ENCODE results near the gene RASD2. TPM values are rescaled to one million over a fixed set of nuclear protein-coding genes. Genes with fewer than 3 reads are reported as not detected.

The RASD2 gene
- total RNA-seq, 1 experiment from 2014 or later = 3.1 TPM

DNA sequence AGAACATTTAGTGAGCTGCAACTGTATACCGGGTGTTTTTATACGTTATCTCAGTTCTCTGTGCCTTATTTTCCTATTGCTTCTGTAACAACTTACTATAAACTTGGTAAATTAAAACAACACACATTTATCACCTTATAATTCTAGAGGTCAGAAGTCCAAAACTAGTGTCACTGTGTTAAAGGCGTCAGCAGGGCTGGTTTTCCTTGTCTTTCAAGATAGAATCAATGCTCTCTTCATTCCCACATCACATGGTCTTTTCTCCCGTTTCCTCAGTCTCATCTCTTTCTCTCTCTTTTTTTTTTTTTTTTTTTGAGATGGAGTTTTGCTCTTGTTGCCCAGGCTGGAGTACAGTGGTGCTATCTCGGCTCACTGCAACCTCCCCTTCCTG is 40.4 kb downstream of the RASD2 start:
- POLR2A ChIA-PET = no interaction called here
- no peak for ATAC-seq
- no peak for TF ChIP-seq NFATC4 (CRISPR knock-in tag; IDR thresholded peaks at IDR 0.05)
- TF ChIP-seq, protein P1, sequence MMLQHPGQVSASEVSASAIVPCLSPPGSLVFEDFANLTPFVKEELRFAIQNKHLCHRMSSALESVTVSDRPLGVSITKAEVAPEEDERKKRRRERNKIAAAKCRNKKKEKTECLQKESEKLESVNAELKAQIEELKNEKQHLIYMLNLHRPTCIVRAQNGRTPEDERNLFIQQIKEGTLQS (CRISPR knock-in tag; conservative IDR thresholded peaks at IDR 0.05) = no peak
- TF ChIP-seq GRHL2 (CRISPR knock-in tag; IDR thresholded peaks at IDR 0.05; ENCODE audit: insufficient replicate concordance, severe bottlenecking) = no peak
- TF ChIP-seq CDX4 (CRISPR knock-in tag; IDR thresholded peaks at IDR 0.05; ENCODE audit: borderline replicate concordance) = no peak
- TF ChIP-seq IRF1 (CRISPR knock-in tag; IDR thresholded peaks at IDR 0.05) = no peak
- TF ChIP-seq MYBL2 (CRISPR knock-in tag; IDR thresholded peaks at IDR 0.05) = no peak
- no peak for TF ChIP-seq NFYB (CRISPR knock-in tag; conservative IDR thresholded peaks at IDR 0.05; ENCODE audit: low read depth)
- no peak for TF ChIP-seq SOX15 (CRISPR knock-in tag; IDR thresholded peaks at IDR 0.05)
- TF ChIP-seq ZNF416 (CRISPR knock-in tag; IDR thresholded peaks at IDR 0.05) = no peak
- TF ChIP-seq, protein P2, sequence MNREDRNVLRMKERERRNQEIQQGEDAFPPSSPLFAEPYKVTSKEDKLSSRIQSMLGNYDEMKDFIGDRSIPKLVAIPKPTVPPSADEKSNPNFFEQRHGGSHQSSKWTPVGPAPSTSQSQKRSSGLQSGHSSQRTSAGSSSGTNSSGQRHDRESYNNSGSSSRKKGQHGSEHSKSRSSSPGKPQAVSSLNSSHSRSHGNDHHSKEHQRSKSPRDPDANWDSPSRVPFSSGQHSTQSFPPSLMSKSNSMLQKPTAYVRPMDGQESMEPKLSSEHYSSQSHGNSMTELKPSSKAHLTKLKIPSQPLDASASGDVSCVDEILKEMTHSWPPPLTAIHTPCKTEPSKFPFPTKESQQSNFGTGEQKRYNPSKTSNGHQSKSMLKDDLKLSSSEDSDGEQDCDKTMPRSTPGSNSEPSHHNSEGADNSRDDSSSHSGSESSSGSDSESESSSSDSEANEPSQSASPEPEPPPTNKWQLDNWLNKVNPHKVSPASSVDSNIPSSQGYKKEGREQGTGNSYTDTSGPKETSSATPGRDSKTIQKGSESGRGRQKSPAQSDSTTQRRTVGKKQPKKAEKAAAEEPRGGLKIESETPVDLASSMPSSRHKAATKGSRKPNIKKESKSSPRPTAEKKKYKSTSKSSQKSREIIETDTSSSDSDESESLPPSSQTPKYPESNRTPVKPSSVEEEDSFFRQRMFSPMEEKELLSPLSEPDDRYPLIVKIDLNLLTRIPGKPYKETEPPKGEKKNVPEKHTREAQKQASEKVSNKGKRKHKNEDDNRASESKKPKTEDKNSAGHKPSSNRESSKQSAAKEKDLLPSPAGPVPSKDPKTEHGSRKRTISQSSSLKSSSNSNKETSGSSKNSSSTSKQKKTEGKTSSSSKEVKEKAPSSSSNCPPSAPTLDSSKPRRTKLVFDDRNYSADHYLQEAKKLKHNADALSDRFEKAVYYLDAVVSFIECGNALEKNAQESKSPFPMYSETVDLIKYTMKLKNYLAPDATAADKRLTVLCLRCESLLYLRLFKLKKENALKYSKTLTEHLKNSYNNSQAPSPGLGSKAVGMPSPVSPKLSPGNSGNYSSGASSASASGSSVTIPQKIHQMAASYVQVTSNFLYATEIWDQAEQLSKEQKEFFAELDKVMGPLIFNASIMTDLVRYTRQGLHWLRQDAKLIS (CRISPR knock-in tag; IDR thresholded peaks at IDR 0.05; ENCODE audit: borderline replicate concordance) = no peak
- TF ChIP-seq AR (CRISPR knock-in tag; IDR thresholded peaks at IDR 0.05) = no peak
- no peaks in the 10 kb centered on the region for H3K9me3 Mint-ChIP-seq
- no peak overlapping the region for H3K4me3 Mint-ChIP-seq
- CTCF ChIA-PET = interaction anchor here (0.6 kb wide), 1 partner anchor 150 kb away, joined by 3 read pairs; no protein-coding TSS in a partner anchor
- H3K27me3 Mint-ChIP-seq (ENCODE audit: low read depth) = no peaks in the 10 kb centered on the region
- DNase-seq (ENCODE audit: low spot score) = no peak
- H3K36me3 Mint-ChIP-seq = no peaks in the 10 kb centered on the region
- no peak overlapping the region for H3K27ac Mint-ChIP-seq
- H3K4me1 Mint-ChIP-seq = no peaks in the 10 kb centered on the region

GRCh38 chr22:35582218-35582860 is 41.7 kb downstream of the RASD2 start:
- H3K36me3 Mint-ChIP-seq = no peaks in the 10 kb centered on the region
- H3K27me3 Mint-ChIP-seq (ENCODE audit: low read depth) = no peaks in the 10 kb centered on the region
- no peaks in the 10 kb centered on the region for H3K4me1 Mint-ChIP-seq
- no peak overlapping the region for H3K27ac Mint-ChIP-seq
- no peak for TF ChIP-seq SP1 (CRISPR knock-in tag; conservative IDR thresholded peaks at IDR 0.05)
- TF ChIP-seq OVOL2 (CRISPR knock-in tag; IDR thresholded peaks at IDR 0.05; ENCODE audit: borderline replicate concordance) = no peak
- TF ChIP-seq KAT7 (CRISPR knock-in tag; IDR thresholded peaks at IDR 0.05; ENCODE audit: borderline replicate concordance) = no peak
- TF ChIP-seq ESRRA (CRISPR knock-in tag; IDR thresholded peaks at IDR 0.05; ENCODE audit: borderline replicate concordance) = no peak
- no peak for TF ChIP-seq PRDM15 (CRISPR knock-in tag; IDR thresholded peaks at IDR 0.05)
- TF ChIP-seq, protein P1 (CRISPR knock-in tag; conservative IDR thresholded peaks at IDR 0.05) = no peak
- TF ChIP-seq GTF2I (CRISPR knock-in tag; conservative IDR thresholded peaks at IDR 0.05) = no peak
- no peaks in the 10 kb centered on the region for H3K9me3 Mint-ChIP-seq
- H3K4me3 Mint-ChIP-seq = no peak overlapping the region
- ChIA-PET POLR2A (no interaction called here), CTCF (interaction anchor here (1.0 to 2.5 kb wide), 7 partner anchors 16 to 232 kb away, joined by 3 to 30 read pairs (median 5); no protein-coding TSS in a partner anchor)
- ATAC-seq (no peak), DNase-seq (ENCODE audit: low spot score) (no peak)
